ENCODE results near the gene JOSD1. TPM values are rescaled to one million over a fixed set of nuclear protein-coding genes. Genes with fewer than 3 reads are reported as not detected.

JOSD1 gene
- total RNA-seq, 3 donors from 2014 or later = 60.5 to 80.8 (median 61.3) TPM

- no peaks in the 10 kb centered on the region for H3K27me3 ChIP-seq
- no peaks in the 10 kb centered on the region for H3K9me3 ChIP-seq
- H3K27ac ChIP-seq = peak overlapping the region in 1 of 2 donors; percentile 3
- TF ChIP-seq POLR2A (IDR thresholded peaks at IDR 0.05) (no peak), CTCF (IDR thresholded peaks at IDR 0.05) (no peak), POLR2AphosphoS5 (IDR thresholded peaks at IDR 0.05) (no peak)
- DNase-seq (ENCODE audit: low spot score in 2 of 2) = no peak
- intact Hi-C loops (cut with DNase I; ENCODE audit: low total_unique reads) = loop anchor here (5.0 kb wide), 1 partner anchor 903 kb away; no protein-coding TSS in a partner anchor
- H3K4me1 ChIP-seq = no peaks in the 10 kb centered on the region
- H3K4me3 ChIP-seq = no peak overlapping the region
- peaks cover 41% of the 10 kb centered on the region for H3K36me3 ChIP-seq
Observed at GRCh38 chr22:38739300-38740055, 38.7 kb upstream of the JOSD1 start.

GRCh38 chr22:38738475-38739070 is 37.8 kb upstream of the JOSD1 start:
- H3K36me3 ChIP-seq = peaks cover 39% of the 10 kb centered on the region

GRCh38 chr22:38737302-38738060 is 36.7 kb upstream of the JOSD1 start:
- Histone ChIP-seq H3K27me3 (no peaks in the 10 kb centered on the region), H3K4me1 (peaks cover 5 to 10% of the 10 kb centered on the region in 2 donors), H3K4me3 (no peak overlapping the region), H3K27ac (peak overlapping the region in 1 of 2 donors; percentile 33), H3K9me3 (no peaks in the 10 kb centered on the region), H3K36me3 (peaks cover 34% of the 10 kb centered on the region)
- TF ChIP-seq POLR2AphosphoS5 (IDR thresholded peaks at IDR 0.05) = no peak
- TF ChIP-seq POLR2A (IDR thresholded peaks at IDR 0.05) = no peak
- no peak for TF ChIP-seq CTCF (IDR thresholded peaks at IDR 0.05)
- no peak for DNase-seq (ENCODE audit: low spot score in 2 of 2)
- intact Hi-C loops (cut with DNase I; ENCODE audit: low total_unique reads) = no loop called here

More at GRCh38 chr22:38738475-38739070, 37.8 kb upstream of the JOSD1 start:
- Histone ChIP-seq H3K4me3 (no peak overlapping the region), H3K4me1 (peaks cover 0 to 1% of the 10 kb centered on the region in 2 donors), H3K27ac (peak overlapping the region in 1 of 2 donors; percentile 5), H3K9me3 (no peaks in the 10 kb centered on the region), H3K27me3 (no peaks in the 10 kb centered on the region)
- TF ChIP-seq POLR2AphosphoS5 (IDR thresholded peaks at IDR 0.05) (no peak), POLR2A (IDR thresholded peaks at IDR 0.05) (no peak), CTCF (IDR thresholded peaks at IDR 0.05) (no peak)
- no peak for DNase-seq (ENCODE audit: low spot score in 2 of 2)
- intact Hi-C loops (cut with DNase I; ENCODE audit: low total_unique reads) = no loop called here

GRCh38 chr22:38736257-38736570 is 35.5 kb upstream of the JOSD1 start:
- peak overlapping the region in 1 of 2 donors; percentile 81 for H3K27ac ChIP-seq
- H3K9me3 ChIP-seq = no peaks in the 10 kb centered on the region
- intact Hi-C loops (cut with DNase I; ENCODE audit: low total_unique reads) = no loop called here
- H3K4me3 ChIP-seq = no peak overlapping the region
- no peaks in the 10 kb centered on the region for H3K27me3 ChIP-seq
- no peak for DNase-seq (ENCODE audit: low spot score in 2 of 2)
- TF ChIP-seq CTCF (IDR thresholded peaks at IDR 0.05) = no peak
- no peak for TF ChIP-seq POLR2AphosphoS5 (IDR thresholded peaks at IDR 0.05)
- no peak for TF ChIP-seq POLR2A (IDR thresholded peaks at IDR 0.05)
- peaks cover 12 to 20% of the 10 kb centered on the region in 2 donors for H3K4me1 ChIP-seq
- peaks cover 29% of the 10 kb centered on the region for H3K36me3 ChIP-seq

All from breast epithelium (tissue), 4 donors.